K562 (cell line): ENCODE data around the gene ADPRHL1. TPM values are rescaled to one million over a fixed set of nuclear protein-coding genes. Genes with fewer than 3 reads are reported as not detected.

Experiments used
- CBX5 ChIP-seq: IDR thresholded peaks from 2 replicates; pipeline ENCODE4 v1.6.1; 2014; ENCODE audit warnings: low read depth, borderline replicate concordance
- FOS ChIP-seq: IDR thresholded peaks from 3 replicates; pipeline ENCODE4 v1.6.1; 2011; ENCODE audit not compliant: insufficient read length; ENCODE audit errors: extremely low read depth
- GMEB1 ChIP-seq: fragments of 250-450 bp; sonication (Bioruptor Pico); IDR thresholded peaks from 2 replicates; pipeline ENCODE4 v1.4.0; 2020; ENCODE audit warnings: mild to moderate bottlenecking
- GTF2E2 ChIP-seq: fragments of 200-800 bp; sonication (Bioruptor generic); IDR thresholded peaks from 2 replicates; pipeline ENCODE4 v1.6.1; 2016; ENCODE audit warnings: missing genetic modification characterization, missing compliant biosample characterization
- KDM2B ChIP-seq: fragments of 250-450 bp; sonication (Bioruptor Pico); IDR thresholded peaks from 2 replicates; pipeline ENCODE4 v1.8.0; 2021; ENCODE audit warnings: mild to moderate bottlenecking, moderate library complexity
- KLF16 ChIP-seq: IDR thresholded peaks from 2 replicates; pipeline ENCODE4 v1.6.1; 2016; ENCODE audit warnings: antibody characterized with exemption
- LCOR ChIP-seq: sonication (generic); formaldehyde crosslinking; IDR thresholded peaks from 2 replicates; pipeline ENCODE4 v1.8.0; 2022; ENCODE audit warnings: mild to moderate bottlenecking, missing genetic modification reagents
- MCM3 ChIP-seq: fragments of 450-650 bp; IDR thresholded peaks from 2 replicates; pipeline ENCODE4 v1.6.1; 2016
- MXI1 ChIP-seq: IDR thresholded peaks from 2 replicates; pipeline ENCODE4 v1.6.1; 2011; ENCODE audit warnings: low read depth, mild to moderate bottlenecking, improper control_type of control experiment, low read length
- NCOA2 ChIP-seq, 2 experiments: fragments of 450-650 bp; IDR thresholded peaks; 2 replicates each; pipeline ENCODE4 v1.6.1; 2018; ENCODE audit warnings: mild to moderate bottlenecking in 2 of 2, moderate library complexity in 1 of 2; ENCODE audit not compliant: partially characterized antibody in 2 of 2
- RAD21 ChIP-seq, 2 experiments: fragments of 250-450 bp in 1 of 2; fragments of 450-650 bp in 1 of 2; sonication (Bioruptor Pico) in 1 of 2; formaldehyde crosslinking in 1 of 2; IDR thresholded peaks in 1 of 2; conservative IDR thresholded peaks in 1 of 2; 2 replicates each; pipeline versions ENCODE4 v1.4.0 to v1.8.0; 2020 to 2022; ENCODE audit warnings: mild to moderate bottlenecking in 2 of 2, moderate library complexity in 1 of 2
- SIN3A ChIP-seq, 2 experiments: fragments of 150-350 bp in 1 of 2; IDR thresholded peaks; 2 replicates each; pipeline ENCODE4 v1.6.1; 2011 to 2016; ENCODE audit warnings: borderline replicate concordance in 2 of 2, low read depth in 2 of 2, low read length in 2 of 2, mild to moderate bottlenecking in 2 of 2, moderate library complexity in 2 of 2; ENCODE audit not compliant: control insufficient read depth in 1 of 2
- SMARCA4 ChIP-seq: fragments of 450-650 bp; IDR thresholded peaks from 2 replicates; pipeline ENCODE4 v1.6.1; 2016
- SNIP1 ChIP-seq: fragments of 450-650 bp; IDR thresholded peaks from 2 replicates; pipeline ENCODE4 v1.7.1; 2017; ENCODE audit warnings: low read depth, mild to moderate bottlenecking
- TAF1 ChIP-seq: IDR thresholded peaks from 2 replicates; pipeline ENCODE4 v1.6.1; 2011; ENCODE audit warnings: mild to moderate bottlenecking, low read length, moderate library complexity; ENCODE audit not compliant: insufficient read depth, control insufficient read depth, severe bottlenecking; ENCODE audit errors: extremely low read depth
- TEAD2 ChIP-seq: fragments of 450-650 bp; IDR thresholded peaks from 2 replicates; pipeline ENCODE4 v1.6.1; 2016; ENCODE audit warnings: missing genetic modification characterization, control low read depth, missing compliant biosample characterization
- TGIF2 ChIP-seq: sonication (generic); formaldehyde crosslinking; IDR thresholded peaks from 2 replicates; pipeline ENCODE4 v1.8.1; 2022; ENCODE audit warnings: mild to moderate bottlenecking, missing genetic modification reagents, moderate library complexity
- ZBTB7A ChIP-seq: IDR thresholded peaks from 2 replicates; pipeline ENCODE4 v1.6.1; 2011; ENCODE audit warnings: low read depth, mild to moderate bottlenecking, low read length, moderate library complexity, borderline replicate concordance; ENCODE audit not compliant: control insufficient read depth
- ZNF174 ChIP-seq: fragments of 250-450 bp; sonication (Bioruptor Pico); IDR thresholded peaks from 2 replicates; pipeline ENCODE4 v1.4.0; 2020; ENCODE audit warnings: mild to moderate bottlenecking
- ZNF766 ChIP-seq: fragments of 200-800 bp; sonication (Bioruptor generic); conservative IDR thresholded peaks from 2 replicates; pipeline ENCODE4 v1.6.1; 2016; ENCODE audit warnings: missing genetic modification characterization, missing compliant biosample characterization
- polyA plus RNA-seq, 8 experiments: library from polyadenylated mRNA; depleted of rRNA in 4 of 8; stranded (reverse) in 5 of 8; unstranded in 3 of 8; fragments of >200 nt; fragmentation: Nextera tagmentation in 2 of 8; fragmentation: Illumina TruSeq in 1 of 8; extraction: Ambion mirVana in 2 of 8; extraction: Trizol in 1 of 8; gene quantifications; 2 replicates each; pipeline versions ENCODE4 v1.2.1 to v1.2.3, GENCODE V29; 2011 to 2014; ENCODE audit warnings: inconsistent platforms in 1 of 8, missing spikeins in 1 of 8
- total RNA-seq, 7 experiments: library from RNA; depleted of rRNA in 6 of 7; stranded (reverse); fragments of >200 nt in 6 of 7; fragmentation: Illumina TruSeq in 2 of 7; extraction: Trizol in 2 of 7; gene quantifications; 2 replicates each; pipeline versions ENCODE4 v1.2.1 to v1.2.3, GENCODE V29; 2011 to 2021; ENCODE audit warnings: low replicate concordance in 1 of 7
- TF ChIP-seq, protein P1 (sequence below): fragments of 250-450 bp; sonication (Bioruptor Pico); IDR thresholded peaks from 2 replicates; pipeline ENCODE4 v1.4.0; 2020; ENCODE audit warnings: mild to moderate bottlenecking, moderate library complexity
- TF ChIP-seq, protein P2 (sequence below): fragments of 250-450 bp; sonication (Bioruptor Pico); IDR thresholded peaks from 2 replicates; pipeline ENCODE4 v1.8.0; 2021; ENCODE audit warnings: moderate library complexity, mild to moderate bottlenecking, inconsistent platforms

ADPRHL1 gene
- total and polyA plus RNA-seq, 9 of the 15 experiments (the other 6 are each of a cell fraction or from before 2014, with no cell fraction given), result 0.06 to 0.76 (median 0.37) TPM; not detected in 1

- TF ChIP-seq TGIF2 (CRISPR knock-in tag), result no peak
- no peak for TF ChIP-seq KDM2B
- TF ChIP-seq, protein P1, sequence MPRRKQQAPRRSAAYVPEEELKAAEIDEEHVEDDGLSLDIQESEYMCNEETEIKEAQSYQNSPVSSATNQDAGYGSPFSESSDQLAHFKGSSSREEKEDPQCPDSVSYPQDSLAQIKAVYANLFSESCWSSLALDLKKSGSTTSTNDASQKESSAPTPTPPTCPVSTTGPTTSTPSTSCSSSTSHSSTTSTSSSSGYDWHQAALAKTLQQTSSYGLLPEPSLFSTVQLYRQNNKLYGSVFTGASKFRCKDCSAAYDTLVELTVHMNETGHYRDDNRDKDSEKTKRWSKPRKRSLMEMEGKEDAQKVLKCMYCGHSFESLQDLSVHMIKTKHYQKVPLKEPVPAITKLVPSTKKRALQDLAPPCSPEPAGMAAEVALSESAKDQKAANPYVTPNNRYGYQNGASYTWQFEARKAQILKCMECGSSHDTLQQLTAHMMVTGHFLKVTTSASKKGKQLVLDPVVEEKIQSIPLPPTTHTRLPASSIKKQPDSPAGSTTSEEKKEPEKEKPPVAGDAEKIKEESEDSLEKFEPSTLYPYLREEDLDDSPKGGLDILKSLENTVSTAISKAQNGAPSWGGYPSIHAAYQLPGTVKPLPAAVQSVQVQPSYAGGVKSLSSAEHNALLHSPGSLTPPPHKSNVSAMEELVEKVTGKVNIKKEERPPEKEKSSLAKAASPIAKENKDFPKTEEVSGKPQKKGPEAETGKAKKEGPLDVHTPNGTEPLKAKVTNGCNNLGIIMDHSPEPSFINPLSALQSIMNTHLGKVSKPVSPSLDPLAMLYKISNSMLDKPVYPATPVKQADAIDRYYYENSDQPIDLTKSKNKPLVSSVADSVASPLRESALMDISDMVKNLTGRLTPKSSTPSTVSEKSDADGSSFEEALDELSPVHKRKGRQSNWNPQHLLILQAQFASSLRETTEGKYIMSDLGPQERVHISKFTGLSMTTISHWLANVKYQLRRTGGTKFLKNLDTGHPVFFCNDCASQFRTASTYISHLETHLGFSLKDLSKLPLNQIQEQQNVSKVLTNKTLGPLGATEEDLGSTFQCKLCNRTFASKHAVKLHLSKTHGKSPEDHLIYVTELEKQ (CRISPR knock-in tag), result no peak
- no peak for TF ChIP-seq TEAD2
- TF ChIP-seq, protein P2, sequence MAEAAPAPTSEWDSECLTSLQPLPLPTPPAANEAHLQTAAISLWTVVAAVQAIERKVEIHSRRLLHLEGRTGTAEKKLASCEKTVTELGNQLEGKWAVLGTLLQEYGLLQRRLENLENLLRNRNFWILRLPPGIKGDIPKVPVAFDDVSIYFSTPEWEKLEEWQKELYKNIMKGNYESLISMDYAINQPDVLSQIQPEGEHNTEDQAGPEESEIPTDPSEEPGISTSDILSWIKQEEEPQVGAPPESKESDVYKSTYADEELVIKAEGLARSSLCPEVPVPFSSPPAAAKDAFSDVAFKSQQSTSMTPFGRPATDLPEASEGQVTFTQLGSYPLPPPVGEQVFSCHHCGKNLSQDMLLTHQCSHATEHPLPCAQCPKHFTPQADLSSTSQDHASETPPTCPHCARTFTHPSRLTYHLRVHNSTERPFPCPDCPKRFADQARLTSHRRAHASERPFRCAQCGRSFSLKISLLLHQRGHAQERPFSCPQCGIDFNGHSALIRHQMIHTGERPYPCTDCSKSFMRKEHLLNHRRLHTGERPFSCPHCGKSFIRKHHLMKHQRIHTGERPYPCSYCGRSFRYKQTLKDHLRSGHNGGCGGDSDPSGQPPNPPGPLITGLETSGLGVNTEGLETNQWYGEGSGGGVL (CRISPR knock-in tag), result no peak
- no peak for TF ChIP-seq GTF2E2
- TF ChIP-seq SMARCA4, result no peak
- TF ChIP-seq SNIP1, result no peak
- peak; percentile 22; the same call in 1 of the 2 replicates for TF ChIP-seq ZBTB7A
- 0 out of 4 replicates have a peak, but pooled peaks of 1 of the 2 experiments have one; percentile 32 for TF ChIP-seq SIN3A (IDR thresholded peaks at IDR 0.05; ENCODE audit: borderline replicate concordance in 2 of 2, control insufficient read depth in 1 of 2, low read depth in 2 of 2, low read length in 2 of 2)
- TF ChIP-seq GMEB1, result no peak
- no peak for TF ChIP-seq ZNF766 (CRISPR knock-in tag)
- TF ChIP-seq FOS, result no peak
- no peak for TF ChIP-seq NCOA2 (IDR thresholded peaks at IDR 0.05; ENCODE audit: partially characterized antibody in 2 of 2)
- no peak for TF ChIP-seq CBX5
- TF ChIP-seq KLF16, result 0 out of 2 replicates have a peak, but pooled peaks have one; percentile 8
- no peak for TF ChIP-seq MCM3
- TF ChIP-seq LCOR, result no peak
- TF ChIP-seq ZNF174 (CRISPR knock-in tag), result no peak
- peak; percentile 56 to 76; a peak in 3 of 4 replicates for TF ChIP-seq RAD21 (CRISPR knock-in tag; conservative IDR thresholded peaks at IDR 0.05 in 1 of 2, IDR thresholded peaks at IDR 0.05 in 1 of 2)
- no peak for TF ChIP-seq MXI1
- no peak for TF ChIP-seq TAF1
These were observed 59.5 kb downstream of the ADPRHL1 start (continued) for GRCh38 chr13:113393563-113394338.
